NCI-H460 (cell line): ENCODE data around the gene ACSF3. TPM values are rescaled to one million over a fixed set of nuclear protein-coding genes. Genes with fewer than 3 reads are reported as not detected.
"Not testable (repeated sequence)": the region's sequence is repeated elsewhere in the genome, so short reads cannot be mapped to it uniquely, and the experiment has no call there.

Experiments used
- DNase-seq: peaks from one replicate; pipeline ENCODE4 v3.0.0-alpha.2; 2016; ENCODE audit warnings: low read depth; ENCODE audit errors: extremely low read depth
- total RNA-seq: library from RNA; depleted of rRNA; stranded (reverse); fragments of >200 nt; shearing (Covaris generic); gene quantifications from 2 replicates; pipeline ENCODE4 v1.2.3, GENCODE V29; 2014

ACSF3 gene
- total RNA-seq, 1 experiment from 2014 or later, result 19.6 TPM

GRCh38 chr16:89071686-89072547 is 21.7 kb upstream of the ACSF3 start:
- DNase-seq, result no peak

DNA sequence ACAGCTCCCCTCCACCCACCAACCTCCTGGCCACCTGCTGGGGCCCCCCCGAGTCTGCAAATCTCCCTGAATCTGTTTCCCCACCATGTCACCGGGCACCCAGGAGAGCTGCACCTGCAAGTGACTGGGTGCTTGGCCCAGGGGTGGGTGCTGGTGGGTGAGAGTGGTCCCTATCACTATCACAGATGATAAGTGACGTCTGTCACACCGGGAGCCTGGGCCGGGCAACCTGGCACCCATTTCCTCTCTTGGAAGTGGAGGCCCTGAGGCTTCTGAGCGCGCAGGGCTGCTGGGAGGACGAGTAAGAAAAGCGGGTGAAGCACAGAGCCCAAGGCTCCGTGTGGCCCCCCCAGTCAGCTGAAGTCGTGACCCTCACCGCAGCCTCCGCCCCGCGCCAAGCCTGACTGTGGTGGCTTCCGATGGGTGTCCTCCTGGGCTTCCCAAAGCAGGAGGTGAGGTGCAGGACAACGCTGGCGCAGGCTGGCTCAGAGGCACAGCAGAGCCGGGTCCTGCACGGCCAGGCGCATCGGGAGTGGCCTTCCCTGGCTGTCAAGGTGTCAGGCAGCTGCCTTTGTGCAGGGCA is 21.0 kb upstream of the ACSF3 start:
- no peak for DNase-seq

DNA sequence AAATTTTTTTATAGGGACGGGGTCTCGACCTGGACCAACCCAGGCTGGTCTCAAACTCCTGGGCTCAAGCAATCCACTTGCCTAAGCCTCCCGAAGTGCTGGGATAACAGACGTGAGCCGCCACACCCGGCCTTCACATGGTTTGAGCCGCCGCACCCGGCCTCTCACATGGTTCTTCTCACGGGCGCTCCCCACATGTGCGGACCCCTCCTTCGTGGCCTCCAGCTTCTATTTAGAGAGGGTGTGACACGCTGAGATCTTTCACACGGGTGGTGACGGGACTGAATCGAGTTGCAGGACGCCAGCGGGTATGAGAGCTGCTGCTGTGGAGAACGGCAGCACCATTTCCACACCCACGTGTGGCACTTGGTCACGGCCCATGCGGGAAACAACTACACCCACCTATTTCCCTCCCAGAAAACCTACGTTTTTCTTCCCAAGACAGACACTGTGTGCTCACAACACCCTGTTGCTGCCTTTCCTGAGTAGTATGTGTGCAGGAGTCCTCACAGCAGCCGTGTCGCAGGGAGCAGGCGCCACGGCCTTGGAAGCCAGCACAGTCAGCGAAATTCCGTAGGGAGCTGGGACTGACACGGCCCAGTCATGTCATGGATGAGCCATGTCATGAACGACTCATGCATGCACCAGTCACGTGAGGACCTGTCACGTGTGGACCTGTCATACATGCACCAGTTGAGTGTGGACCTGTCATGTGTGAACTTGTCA is 20.1 kb upstream of the ACSF3 start:
- no peak for DNase-seq

- not testable (repeated sequence) for DNase-seq
Observed at GRCh38 chr16:89074072-89074674, 19.5 kb upstream of the ACSF3 start.

- no peak for DNase-seq
Observed at GRCh38 chr16:89074803-89075688, 18.6 kb upstream of the ACSF3 start.

GRCh38 chr16:89076159-89076558 is 17.5 kb upstream of the ACSF3 start:
- DNase-seq, result no peak

GRCh38 chr16:89077076-89077475 is 16.6 kb upstream of the ACSF3 start:
- DNase-seq, result no peak

- DNase-seq, result no peak
Observed at GRCh38 chr16:89078172-89078571, 15.5 kb upstream of the ACSF3 start.

DNA sequence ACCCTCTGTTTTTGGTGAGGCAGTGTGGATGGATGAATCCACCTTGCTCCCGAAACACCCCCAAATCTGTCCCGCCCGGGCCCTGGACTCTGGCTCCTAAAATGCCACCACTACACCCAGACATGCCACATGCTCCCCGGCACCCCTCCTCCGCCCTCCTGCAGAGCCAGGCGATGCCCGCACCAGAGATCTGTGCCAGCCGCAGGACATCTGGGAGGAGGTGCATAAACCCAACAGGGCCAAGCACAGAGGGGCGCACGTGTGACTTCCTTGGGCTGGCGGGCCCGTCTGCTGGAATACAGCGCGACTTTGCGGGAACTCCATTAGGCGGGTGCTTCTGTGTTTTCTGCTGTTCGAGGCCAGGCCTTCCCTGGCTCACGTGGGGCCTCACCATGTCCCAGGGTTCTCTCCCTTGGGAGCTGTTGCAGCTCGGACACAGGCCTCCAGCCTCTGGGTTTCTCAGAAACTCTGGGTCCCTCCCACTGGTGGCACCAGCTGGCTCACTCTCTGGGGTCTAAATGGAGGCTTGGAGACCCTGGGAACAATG is 14.1 kb upstream of the ACSF3 start:
- no peak for DNase-seq

DNA sequence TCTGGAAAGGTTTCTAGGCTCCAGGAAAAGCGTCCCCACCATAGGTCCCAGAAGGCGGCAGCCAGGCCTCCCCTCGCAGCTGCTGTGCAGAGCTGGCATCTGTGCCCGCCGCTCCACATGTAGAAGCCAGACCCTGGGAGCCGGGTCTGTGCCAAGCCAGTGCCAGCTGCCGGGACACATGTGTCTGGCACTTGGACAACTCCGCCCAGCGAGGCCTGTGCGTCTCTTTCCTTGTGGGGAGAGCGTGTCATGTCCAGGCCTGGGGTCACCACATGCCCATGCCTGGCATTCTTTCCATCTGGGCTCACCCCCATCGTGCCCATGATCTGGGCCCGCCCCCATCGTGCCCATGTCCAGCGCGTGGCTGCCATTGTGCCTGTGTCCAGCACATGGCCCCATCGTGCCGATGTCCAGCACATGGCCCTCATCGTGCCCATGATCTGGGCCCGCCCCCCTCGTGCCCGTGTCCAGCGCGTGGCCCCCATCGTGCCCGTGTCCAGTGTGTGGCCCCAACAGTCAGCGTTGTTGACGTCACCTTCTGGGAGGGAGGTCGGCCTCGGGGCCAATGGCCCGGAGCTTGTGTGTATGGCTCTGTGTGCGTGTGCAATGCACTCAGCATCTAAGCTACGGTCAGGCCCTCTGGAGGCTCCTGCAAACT is 13.3 kb upstream of the ACSF3 start:
- DNase-seq, result no peak

DNA sequence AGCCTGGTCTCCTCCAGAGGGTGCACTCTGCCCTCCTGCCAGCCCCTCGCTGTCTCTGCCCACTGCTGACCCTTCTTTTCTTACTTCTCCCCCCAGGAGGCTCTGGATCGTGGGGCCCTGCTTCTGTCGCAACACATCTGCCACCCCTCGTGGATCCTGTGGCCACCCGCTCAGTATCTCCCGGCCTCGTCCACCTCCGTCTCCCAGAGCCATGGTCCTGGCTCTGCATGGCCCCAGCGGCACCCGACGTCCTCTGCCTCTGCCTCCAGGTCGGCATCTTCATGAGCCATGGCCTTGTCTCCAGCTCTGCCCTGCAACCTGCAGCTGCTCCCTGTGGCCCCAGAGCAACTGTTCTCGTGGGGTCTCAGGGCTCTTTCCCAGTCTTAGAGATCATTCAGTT is 12.1 kb upstream of the ACSF3 start:
- DNase-seq, result no peak

- no peak for DNase-seq
Observed at GRCh38 chr16:89084411-89084810, 9.2 kb upstream of the ACSF3 start.

GRCh38 chr16:89084814-89085612 is 8.6 kb upstream of the ACSF3 start:
- DNase-seq, result no peak

GRCh38 chr16:89085755-89086154 is 7.9 kb upstream of the ACSF3 start:
- no peak for DNase-seq

DNA sequence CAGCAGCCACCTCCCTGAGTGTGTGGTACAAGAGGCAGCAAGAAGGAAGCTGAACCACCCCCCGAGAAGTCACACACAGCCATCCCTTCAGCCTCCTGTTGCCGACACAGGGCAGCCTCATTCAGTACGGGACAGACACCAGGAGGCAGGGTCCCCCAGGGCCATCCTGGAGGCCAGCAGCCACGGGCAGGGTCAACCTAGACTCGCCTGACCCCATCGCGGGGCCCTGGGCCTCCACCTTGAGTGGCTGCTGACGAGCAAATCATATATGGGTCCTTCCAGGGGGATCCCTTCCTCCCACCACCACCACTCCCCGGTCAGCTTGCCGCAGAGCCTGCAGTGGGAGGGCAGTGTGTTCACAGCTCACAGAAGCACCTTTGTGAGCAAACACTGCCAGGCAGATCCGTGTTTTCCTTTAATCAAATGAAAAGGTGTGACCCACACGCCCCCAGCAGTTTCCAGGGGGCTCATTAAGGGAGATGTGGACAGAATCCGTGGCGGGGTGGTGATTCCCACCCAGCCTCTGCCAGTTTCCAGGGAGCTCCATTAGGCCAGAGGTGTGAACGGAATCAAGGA is 5.6 kb upstream of the ACSF3 start:
- DNase-seq, result no peak

DNA sequence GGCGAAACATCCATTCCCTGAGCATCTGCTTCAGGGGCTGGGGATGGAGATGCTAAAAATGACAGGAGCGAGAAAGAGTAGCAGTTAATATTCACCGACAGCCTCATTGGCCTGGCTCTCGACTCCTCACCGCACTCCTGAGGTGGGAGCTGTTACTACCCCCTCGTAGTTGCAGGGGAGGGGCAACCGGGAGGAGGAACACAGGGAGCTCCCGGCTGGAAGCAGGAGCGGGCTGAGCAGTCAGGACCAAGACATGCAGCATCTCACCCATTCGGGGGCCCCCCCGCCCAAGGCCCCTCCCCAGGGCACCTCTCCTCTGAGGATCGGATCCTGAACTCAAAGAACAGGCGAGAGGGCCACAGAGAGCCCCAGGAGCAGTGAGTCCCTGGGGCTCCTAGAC is 4.5 kb upstream of the ACSF3 start:
- no peak for DNase-seq

DNA sequence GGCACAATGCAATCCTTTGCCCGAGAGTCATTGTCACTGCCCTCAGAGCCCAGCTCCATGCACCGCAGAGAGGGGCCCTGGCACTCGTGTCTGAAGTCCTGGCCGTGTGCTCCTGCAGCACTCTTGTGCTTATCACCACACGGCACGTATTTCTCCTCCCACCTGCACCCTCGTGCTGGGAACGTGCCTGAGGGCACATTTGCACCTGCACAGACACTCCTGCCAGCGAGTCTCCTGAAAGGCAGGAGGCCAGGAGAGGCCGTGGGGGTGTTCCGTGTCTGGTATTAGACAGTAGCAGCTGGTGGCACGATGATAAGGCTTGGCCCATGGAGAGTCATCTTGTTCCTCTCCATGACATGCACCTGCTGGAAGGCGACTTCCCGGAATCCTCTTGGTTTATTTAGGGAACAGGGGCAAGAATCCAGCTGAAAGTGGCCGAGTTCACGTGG is 3.4 kb upstream of the ACSF3 start:
- DNase-seq, result no peak
